ENCODE data around the gene CNTNAP1.
"Not testable (repeated sequence)": the region's sequence is repeated elsewhere in the genome, so short reads cannot be mapped to it uniquely, and the experiment has no call there.

CNTNAP1 gene

GRCh38 chr17:42681976-42682721 lies at the start of gene CNTNAP1:
TSS of gene CNTNAP1 (plus strand) at chr17:42682531. CDS start at chr17:42682830, 299 bp downstream.
- peak; percentile 54 for DNase-seq (ENCODE audit: low spot score)

DNA sequence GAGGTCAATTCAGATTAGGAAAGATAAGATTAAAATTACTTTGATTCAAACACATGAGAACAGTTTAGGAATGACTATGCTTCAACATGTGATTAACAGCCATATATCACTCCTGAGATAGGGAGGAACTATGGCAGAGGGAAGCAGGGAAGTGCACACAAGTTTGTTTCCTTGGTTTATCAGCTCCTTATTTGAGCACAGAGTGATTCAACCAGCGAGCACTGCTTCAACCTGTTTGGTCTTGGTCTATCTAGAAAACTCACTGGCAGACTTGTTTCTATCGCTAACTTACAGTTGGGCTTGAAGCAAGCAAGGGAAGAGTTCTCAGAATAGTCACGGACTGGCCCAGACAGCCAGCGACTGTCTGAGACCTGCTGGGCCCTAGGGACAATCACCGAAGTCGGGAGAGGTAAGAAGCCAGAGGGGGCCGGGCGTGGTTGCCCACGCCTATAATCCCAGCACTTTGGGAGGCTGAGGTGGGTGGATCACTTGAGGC lies 49.3 kb upstream of the CNTNAP1 start:
- no peak for DNase-seq (ENCODE audit: low spot score)

DNA sequence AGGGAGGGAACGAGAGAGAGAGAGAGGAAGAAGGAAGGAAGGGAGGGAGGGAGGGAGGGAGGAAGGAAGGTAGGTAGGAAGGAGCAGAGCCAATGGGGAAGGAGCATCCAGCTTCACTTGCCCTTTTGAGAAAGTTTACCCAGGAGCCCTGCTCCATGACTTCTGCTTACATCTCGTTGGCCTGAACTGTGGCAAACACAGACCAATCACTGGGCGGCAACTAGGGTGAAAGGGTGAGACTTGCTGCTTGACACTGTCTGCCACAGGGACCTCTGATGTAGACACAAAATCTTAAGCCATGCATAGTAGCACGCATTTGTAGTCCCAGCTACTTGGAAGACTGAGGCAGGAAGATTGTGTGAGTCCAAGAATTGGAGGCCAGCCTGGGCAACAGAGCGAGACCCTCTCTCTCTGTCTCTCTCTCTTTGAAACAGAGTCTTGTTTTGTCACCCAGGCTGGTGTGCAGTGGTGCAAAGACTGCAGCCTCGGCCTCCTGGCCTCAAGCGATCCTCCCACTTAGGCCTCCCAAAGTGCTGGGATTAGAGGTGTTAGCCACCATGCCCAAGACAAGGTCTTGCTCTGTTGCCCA lies 42.7 kb upstream of the CNTNAP1 start:
- DNase-seq (ENCODE audit: low spot score), result no peak

- no peak for DNase-seq (ENCODE audit: low spot score)
Measured at GRCh38 chr17:42640121-42640520, 42.2 kb upstream of the CNTNAP1 start.

DNA sequence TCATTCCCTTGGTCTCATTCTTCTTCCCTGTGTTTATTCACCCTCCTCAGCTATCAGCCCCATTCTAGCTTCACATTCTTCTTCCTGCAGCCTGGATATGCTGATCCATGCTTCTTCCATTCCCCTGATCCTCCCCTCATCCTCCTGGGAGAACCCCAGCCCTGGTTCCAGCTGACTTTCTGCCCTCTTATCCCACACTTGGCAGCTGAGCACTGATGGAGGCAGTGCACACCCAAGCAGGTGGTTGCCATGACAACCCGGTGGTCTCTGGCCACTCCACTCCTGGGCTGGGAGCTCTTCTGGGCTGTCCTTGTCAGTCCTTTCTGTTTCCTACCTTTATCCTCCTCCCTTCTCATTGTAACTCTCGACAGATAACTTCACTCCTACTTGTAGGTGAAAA lies 40.0 kb upstream of the CNTNAP1 start:
- no peak for DNase-seq (ENCODE audit: low spot score)

- no peak for DNase-seq (ENCODE audit: low spot score)
Measured at GRCh38 chr17:42647778-42648177, 34.6 kb upstream of the CNTNAP1 start.

DNA sequence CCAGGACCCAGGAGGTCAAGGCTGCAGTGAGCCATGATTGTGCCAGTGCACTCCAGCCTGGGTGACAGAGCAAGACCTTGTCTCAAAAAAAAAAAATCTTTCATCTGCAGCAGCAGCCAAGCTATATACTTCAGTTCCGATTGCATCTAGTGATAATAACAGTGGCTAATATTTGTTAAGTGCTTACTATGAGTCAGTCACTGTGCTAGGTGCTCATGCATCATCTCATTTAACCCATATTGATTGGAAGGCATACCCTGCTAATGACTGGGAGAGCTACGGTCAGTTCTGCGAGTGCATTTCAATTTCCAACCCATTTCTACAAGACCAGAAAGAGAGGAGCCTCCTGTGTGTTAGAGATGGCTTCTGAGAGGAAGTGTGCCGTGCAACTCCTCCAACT lies 30.9 kb upstream of the CNTNAP1 start:
- no peak for DNase-seq (ENCODE audit: low spot score)

DNA sequence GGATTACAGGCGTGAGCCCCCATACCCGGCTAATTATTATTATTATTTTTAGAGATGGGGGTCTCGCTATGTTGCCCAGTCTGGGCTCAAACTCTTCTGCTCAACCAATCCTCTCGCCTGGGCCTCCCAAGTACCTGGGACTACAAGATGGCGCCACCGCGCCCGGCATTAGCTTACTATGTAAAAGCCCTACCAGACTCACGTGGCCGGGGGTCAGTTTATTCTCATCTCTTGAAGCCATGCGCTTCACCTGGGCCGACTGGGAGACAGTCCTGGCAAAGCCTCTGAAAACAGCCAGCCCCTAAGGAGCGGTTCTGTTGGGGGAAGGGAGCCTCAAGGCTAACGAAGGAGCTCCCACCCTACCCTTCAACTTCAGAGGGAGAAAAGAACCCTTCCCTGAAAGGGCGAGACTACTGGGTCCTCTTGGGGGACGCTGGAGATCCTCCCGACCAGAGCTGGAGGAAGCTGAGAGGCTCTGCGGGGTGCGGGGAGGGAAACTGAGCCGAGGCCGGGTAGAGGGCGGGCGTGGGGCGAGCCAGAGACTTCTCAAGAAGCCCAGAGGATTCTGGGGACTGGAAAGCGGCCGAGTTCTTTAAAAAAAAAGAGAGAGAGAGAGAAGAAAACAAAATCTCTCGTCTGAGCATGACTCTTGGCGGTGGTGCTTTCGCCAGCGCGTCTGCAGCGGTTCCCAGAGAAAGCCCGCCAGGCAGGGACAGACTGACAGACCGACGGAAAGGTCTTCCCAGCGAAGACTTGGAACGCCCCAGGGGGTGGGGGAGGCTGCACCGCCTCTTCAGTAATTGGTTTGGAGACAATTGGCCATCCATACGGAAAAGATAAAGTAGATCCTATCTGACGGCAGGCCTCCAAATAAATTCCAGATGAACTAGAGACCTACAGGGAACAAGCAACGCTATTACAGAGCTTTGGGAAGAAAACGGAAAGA lies 28.9 kb upstream of the CNTNAP1 start:
- DNase-seq (ENCODE audit: low spot score), result peak; percentile 51

- no peak for DNase-seq (ENCODE audit: low spot score)
Measured at GRCh38 chr17:42655528-42655927, 26.8 kb upstream of the CNTNAP1 start.

DNA sequence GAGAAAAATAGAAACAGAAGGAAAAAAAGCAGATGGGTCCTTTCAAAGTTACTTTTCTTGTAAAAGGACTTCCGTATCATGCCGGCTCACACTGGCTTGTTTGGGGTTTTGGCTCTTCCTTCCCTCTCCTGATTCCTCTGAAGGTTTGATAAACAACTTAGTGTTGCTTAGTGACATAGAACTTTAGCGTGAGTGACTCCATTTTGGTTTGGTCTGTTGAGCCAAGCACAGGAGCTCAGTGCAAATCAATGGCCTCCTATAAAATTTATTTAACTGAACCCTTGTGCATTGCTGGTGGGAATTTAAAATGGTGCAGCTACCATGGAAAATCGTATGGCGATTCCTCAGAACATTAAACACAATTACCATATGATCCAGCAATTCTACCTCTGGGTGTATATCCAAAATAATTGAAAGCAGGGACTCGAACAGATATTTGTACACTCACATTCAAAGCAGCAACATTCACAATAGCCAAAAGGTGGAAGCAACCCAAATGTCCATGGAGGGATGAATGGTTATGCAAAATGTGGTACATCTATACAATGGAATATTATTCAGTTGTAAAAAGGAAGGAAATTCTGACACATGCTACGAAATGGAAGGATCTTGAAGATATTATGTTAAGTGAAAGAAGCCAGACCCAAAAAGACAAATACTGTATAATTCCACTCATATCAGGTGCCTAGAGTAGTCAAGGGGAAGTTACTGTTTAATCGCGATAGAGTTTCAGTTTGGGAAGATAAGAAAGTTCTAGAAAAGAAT lies 24.3 kb upstream of the CNTNAP1 start:
- no peak for DNase-seq (ENCODE audit: low spot score)

GRCh38 chr17:42659079-42659931 lies 23.0 kb upstream of the CNTNAP1 start, which contains the start of gene TUBG2:
TSS of gene TUBG2 (plus strand) at chr17:42659284. CDS start at chr17:42659504, 220 bp downstream.
- DNase-seq (ENCODE audit: low spot score), result peak; percentile 88

DNA sequence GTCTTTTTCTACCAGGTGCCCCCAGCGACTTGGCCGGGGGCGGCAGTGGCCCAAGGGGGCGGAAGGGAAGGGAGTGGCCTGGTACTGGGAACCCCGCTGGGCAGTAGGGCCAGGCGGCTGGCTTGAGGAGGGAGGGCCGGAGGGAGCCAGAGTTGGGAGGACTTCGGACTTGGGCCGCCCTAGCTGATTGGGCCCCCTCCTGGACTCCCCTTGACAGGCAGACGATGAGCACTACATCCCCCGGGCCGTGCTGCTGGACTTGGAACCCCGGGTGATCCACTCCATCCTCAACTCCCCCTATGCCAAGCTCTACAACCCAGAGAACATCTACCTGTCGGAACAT lies 22.4 kb upstream of the CNTNAP1 start:
- DNase-seq (ENCODE audit: low spot score), result not testable (repeated sequence)

GRCh38 chr17:42660692-42661345 lies 21.5 kb upstream of the CNTNAP1 start:
- no peak for DNase-seq (ENCODE audit: low spot score)

GRCh38 chr17:42665581-42666001 lies 16.7 kb upstream of the CNTNAP1 start:
- DNase-seq (ENCODE audit: low spot score), result no peak

GRCh38 chr17:42666126-42666525 lies 16.2 kb upstream of the CNTNAP1 start:
- DNase-seq (ENCODE audit: low spot score), result not testable (repeated sequence)

DNA sequence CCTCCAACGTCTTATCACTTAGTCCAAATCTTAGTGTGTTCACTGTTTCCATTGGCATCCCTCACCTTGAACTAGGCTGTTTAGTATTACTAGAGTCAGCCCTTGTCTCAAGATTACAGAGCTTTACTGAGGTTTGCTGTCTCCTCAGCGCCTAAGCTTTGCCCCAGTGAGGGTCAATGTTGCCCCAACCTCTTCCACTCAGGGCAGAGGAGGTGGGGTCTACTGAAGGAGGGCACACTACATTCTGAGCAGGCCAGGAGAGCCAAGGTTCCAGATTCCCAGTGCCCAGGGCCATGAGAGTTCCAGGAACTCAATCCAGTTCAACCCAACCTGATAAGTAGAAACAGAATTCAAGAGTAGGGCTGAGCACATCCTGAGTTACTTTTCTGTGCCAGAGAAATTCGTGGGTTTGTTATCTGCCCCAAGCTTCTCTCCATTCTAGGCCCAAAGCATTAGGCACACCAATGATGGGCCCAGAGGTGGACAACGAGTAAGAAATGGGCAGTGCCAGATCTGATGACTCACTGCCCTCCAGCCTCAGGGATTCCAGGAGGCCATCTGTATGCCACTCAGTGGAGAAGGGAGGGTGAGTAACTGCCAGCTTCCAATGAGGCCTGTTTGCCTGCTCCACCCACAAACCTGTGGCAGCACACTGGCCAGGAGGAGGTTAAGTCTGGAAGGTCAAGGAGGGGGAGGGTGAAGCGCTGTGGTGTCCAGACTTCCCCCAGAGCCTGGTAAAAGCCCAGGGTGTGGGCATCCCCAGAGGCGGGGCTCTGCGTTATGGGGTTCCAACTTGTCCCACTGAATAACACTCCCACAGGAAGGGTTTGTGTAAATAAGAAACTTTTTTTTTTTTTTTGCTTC lies 15.0 kb upstream of the CNTNAP1 start:
- no peak for DNase-seq (ENCODE audit: low spot score)

DNA sequence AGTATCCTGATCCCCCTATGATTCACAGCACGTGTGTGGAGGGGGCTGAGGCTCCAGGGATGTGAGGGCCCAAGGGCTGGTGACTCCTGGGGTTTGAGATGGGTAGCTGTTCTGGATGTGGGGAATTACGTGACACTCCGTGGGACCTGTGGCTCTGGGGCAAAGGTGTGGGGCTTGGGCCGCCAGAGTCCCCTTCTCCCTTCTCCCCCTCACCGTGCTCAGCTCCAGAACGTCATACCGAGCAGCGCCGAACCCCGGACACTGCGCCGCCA lies 12.7 kb upstream of the CNTNAP1 start:
- no peak for DNase-seq (ENCODE audit: low spot score)

DNA sequence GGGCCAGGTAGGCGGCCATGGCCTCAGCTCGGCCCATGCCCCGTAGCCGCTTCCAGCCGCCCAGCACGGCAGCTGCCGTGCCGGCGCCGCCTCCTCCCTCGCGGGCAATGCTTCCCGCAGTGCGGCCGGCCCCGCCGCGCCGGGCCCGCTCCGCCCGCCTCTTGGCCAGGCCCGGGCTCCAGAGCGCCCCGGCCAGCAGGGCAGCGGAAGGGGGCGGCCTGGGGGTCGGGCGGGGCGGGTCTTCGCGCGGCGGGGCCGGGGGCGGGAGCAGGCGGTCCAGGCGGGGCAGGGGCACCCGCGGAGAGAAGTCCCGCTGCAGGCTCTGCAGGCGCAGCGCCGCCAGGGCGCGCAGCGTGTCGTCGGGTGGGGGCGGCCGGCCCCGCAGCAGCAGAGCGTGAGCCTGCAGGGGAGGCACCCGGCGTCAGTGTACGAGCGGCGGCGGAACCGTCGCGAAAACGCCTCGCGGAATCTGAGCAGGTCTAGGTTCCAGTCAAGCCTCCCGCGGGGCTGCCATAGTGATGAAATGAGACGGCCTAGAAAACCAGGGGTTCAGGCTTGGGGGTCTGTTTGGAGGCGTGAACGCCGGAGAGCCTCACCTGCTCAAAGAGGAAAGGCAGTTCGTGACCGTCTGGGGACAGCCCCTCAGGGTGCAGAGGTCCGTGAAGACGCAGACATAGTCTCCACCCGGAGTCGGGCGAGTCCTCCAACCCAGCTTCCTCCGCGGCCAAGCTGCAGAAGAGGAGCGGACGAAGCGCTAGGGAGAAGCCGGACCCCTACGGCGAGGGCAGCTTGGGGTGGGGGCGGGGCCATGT lies 12.1 kb upstream of the CNTNAP1 start:
- DNase-seq (ENCODE audit: low spot score), result no peak

All from Ammon's horn (tissue), 1 donor.